Stimulated activated CD4-positive, alpha-beta T cell treated with anti-CD3 and anti-CD28 coated beads, Interleukin-1b, Interleukin-23, amount 100 ng/mL, for 4 hours (primary cell): Measurements from ENCODE around the gene DNAJC27.
"Not testable (repeated sequence)": the region's sequence is repeated elsewhere in the genome, so short reads cannot be mapped to it uniquely, and the experiment has no call there.

Experiments
- DNase-seq, 2 donors: peaks; one replicate each; pipeline ENCODE4 v3.0.0-alpha.2; 2020; ENCODE audit warnings: low read depth in 2 of 2

Gene DNAJC27

DNA sequence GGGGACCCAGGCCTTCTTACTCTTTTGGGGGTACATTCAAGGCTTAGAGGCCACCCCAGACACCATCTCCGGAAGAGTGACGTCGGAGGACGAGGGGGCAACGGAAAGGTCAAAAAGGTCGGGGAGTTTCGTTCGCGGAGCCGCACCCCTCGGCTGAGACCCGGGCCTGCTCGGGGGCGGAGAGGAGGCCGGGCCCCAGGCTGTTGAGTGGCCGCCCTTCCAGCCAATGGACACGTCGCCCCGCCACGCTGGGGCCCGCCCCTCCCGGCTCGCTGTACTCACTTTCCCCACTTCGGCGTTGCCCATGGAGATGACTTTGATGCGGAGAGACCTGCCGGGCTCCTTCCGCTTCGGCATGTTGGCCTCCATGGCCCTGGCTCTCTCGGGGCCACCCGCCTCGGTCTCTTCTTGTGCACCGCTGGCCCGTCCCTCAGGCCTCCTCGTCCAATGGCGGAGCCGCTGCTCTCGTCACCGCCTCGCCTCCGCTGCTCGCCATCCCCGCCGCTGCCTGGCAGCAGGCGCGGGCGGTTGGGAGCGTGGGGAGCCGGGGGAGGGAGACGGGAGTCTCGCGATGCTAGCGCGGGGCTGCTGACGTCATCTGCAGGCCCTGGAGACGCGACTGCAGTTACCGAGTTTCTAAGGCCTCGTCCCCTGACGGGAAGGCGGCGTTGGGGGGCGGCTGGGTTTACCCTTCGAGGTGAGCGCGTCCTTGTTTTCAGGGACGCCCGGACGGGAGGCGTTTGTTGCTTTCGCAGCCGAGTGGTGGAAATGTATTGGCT lies at the start of gene DNAJC27:
Gene DNAJC27 (minus strand): TSS at position 420 of the 779 bp plus-strand sequence. CDS start 51 bp downstream, at position 369.
- DNase-seq, result peak; percentile 95 to 96

DNA sequence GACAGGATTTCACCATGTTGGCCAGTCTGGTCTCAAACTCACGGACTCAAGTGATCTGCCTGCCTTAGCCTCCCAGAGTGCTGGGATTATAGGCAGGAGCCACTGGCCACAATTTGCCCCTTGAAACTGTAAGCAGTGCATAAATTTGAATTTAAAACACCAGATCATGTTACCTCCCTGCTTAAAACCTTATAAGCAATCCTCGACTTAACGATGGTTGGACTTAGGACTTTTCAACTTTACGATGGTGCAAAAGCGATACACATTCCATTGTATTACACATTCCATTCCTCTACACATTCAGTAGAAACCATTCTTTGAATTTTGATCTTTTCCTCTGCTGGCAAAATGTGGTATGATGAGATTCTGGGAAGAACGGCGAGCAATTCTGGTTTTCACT lies 46.9 kb upstream of the DNAJC27 start:
- no peak for DNase-seq

DNA sequence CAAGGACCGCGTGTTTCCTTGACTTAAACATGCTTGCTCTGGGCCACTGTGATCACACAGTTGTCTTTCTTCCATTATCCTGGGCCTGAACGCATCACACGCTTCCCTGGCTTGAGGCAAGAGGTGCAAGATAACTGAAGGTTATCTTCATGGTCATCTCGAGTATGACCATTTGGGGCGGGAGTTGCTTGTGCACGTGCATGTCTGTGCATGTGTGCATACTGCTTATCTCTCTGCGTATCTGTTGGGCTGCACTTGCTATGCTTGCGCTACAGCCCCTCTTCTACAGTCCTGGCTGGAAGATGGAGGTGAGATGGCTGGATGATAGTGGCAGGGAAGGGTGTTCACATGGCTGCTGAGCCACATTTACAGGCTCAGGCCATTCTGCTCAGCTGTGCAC lies 42.9 kb upstream of the DNAJC27 start:
- DNase-seq, result no peak

DNA sequence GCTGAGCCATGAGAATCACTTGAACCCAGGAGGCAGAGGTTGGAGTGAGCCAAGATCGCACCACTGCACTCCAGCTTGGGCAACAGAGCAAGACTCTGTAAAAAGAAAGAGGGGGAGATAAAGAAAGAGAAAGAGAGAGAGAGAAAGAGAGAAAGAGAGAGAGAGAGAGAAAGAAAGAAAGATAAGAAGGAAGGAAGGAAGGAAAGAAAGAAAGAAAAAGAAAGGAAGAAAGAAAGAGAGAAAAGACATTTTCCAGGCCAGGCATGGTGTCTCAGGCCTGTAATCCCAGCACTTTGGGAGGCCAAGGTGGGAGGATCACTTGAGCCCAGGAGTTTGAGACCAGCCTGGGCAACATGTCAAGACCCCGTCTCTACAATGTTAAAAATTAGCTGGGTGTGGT lies 39.6 kb upstream of the DNAJC27 start:
- not testable (repeated sequence) for DNase-seq

DNA sequence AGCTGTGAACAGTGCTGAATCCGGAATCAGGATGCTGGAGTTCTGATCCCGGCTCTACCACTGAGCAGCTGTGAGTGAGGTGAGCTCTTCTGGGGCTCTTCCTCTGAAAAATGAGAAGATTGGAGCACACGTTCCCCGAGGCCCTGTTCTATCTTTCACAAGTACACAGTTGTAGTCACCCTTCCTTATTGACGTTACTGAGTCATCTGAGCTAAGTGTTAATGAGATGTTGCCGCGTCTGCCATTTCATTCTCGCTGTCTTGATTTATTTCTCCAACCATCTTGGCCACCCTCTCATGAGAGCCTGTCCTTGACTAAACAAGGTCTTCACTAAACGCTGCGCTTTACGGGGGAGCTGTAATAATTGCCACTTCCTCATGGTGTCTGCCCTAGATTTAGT lies 38.2 kb upstream of the DNAJC27 start:
- DNase-seq, result no peak

DNA sequence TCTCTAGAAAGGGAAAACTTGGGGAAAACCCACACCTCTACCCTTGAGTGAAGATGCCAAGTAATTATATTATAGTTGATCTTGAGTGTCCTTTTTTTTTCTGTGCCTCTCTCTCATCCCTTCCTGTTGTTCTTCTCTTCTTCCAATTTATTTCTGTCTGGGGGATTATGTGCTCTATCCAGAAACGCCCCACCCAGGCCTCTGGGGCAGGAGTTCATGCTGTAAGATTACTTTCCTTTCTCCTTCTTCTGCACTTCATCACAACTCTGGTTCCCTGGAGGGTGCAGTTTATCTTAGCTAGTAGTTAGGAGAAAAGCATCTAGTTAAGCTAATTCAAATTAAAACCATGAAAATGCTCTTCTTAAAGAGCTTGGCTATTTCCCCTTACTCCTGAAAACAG lies 30.3 kb upstream of the DNAJC27 start:
- no peak for DNase-seq

DNA sequence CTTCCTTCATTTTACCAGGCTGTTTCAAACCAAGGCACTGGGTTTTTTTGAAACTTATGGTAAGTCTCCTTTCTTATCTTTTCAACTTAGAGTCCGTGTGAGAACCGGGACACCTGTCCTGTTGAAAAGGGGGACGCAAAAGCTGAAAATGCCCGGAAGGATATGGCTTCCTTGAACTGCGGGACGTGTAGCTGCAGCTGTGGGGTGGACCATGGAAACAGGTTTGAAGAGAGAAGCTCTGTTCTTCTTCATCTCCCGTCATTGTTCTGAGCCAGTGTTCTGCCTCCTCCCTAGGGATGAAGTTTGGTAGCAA lies 29.5 kb upstream of the DNAJC27 start:
- no peak for DNase-seq

DNA sequence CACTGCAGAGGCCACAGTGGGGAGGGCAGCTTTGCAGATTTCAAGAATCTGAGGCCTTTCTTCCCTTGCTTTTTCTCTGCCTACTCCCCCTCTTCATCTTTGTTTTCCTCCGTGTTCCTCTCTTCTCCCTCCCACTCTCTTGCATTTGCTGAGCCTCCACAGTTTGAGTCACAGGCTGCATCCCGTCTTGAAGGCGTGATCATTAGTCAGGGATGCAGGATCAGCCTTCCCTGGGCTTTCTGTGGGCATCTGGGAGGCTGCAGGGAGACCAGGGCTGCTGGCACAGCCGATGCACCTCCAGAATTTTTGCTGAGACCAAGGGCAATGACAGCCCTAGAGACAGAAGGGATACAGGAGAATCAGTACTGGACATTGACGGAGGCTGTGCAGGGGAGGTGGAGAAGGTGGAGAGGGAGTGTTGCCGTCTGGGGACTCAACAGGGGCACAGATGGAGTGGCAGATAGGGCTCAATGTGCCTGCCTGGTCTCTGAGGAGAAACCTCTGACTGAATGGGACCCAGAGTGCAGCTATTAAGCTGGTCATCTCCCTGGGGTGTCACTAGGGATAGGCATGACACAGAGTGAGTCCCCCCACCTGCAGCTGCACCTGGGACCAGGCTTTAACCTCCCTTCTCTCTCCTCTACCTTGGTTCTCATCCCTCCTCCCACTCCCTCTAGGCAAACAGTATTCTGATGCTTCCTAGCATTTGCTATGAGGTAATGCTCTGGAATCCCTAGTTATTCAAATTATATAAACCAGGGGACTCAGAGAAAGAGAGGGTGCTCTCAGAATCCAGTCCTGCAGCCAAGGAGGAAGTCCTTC lies 29.0 kb upstream of the DNAJC27 start:
- DNase-seq, result no peak

DNA sequence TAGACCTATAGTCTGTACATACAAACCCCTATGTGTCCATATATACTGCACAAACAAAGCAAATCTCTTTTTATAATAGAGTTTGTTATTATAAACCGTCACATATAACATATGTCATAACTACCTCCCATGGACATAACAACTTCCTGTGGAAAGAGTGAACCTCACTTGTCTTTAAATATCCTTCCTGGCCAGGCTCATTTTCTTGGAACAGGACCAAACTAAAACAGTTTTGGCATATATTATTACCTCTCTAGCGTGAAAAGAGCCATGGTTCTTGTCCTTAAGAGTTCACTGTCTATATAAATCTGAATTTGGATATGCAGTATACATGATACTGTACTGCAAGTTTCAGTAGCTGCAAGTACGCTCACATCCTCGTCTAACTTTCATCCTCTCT lies 28.3 kb upstream of the DNAJC27 start:
- DNase-seq, result no peak

DNA sequence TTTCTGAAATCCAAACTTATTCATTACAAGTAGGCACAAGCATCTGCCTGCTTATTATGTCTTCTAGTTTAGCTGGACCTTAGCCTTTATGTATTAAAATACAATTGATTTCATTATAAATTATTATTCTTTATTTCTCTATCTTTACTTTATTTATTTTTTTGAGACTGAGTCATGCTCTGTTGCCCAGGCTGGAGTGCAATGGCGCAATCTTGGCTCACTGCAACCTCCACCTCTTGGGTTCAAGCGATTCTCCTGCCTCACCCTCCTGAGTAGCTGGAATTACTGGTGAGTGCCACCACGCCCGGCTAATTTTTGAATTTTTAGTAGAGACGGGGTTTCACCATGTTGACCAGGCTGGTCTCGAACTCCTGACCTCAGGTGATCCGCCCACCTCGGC lies 27.3 kb upstream of the DNAJC27 start:
- DNase-seq, result not testable (repeated sequence)

DNA sequence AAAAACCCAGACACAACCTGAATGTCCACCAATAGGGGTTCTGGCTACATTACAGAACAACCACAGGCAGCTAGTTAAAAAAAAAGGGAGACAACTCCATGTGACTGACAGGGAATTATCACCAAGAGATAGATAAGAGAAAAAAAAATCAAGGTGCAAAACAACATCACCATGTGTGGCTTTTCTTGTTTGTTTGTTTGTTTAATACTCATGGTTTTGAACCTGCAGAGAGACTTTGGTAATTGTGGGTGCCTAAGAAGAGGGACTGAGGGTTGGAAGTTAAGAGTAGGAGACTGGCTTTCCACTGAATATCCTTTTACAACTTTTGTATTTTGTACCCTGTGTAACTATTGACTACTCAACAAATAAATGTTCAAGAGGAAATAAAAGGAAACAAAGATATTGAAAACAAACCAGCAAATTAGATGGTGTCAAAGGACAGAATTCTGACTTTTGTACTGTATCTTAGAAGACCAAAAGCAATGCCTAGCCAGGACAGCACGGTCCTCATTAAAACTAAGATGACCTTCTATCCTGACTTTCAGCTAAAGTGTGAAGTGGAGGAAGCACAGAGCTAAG lies 22.5 kb upstream of the DNAJC27 start:
- DNase-seq, result no peak

DNA sequence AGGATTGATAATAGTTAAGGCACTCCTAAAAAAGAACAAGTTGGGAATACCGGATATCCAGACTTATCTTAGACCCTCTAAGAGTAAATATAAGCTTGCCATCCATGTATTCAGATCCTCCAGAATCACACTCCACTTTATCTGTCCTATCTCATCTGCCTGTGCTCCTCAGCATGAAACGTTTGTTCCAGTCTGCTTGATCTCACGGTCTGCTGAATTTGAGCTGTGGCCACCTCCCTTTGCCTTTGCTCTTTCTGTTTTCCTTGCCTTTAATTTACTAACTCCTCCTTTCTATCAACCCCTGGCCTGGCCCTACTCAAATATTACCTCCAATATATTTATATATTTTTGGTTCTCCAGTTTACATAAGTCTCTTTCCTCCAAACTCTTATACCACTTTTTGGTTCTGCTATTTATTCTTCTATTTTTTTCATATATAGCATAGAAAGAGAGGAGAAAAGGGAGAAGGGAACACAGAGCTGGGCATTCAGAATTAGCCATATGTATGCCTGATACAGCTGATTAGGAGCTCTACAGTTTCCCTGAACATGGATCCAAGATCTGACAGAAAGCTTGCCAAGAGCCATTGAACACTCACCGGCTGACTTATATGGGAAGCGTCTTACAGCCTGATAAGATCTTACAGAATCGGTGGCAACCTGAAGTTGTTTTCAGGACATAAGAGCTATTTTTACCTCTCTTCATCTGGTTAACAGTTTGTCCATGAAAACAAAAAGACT lies 21.8 kb upstream of the DNAJC27 start:
- no peak for DNase-seq

DNA sequence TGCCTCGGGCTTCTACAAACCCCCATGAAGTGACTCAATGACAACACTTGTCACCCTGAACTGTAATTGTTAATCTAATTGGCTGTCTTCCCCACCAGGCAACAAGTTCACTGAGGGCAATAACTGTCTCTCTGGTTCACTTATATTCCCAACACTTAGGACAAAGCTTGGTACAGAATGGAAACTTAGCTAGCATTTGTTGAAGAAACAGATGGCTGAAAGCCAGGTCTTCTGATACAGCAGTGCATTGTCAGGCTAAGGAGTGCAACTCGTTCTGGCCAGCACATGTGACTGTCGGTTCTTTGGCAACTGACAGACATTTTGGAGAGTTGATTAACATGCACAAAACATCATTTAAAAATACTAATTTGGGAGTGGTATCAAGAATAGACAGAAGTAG lies 14.6 kb upstream of the DNAJC27 start:
- no peak for DNase-seq

DNA sequence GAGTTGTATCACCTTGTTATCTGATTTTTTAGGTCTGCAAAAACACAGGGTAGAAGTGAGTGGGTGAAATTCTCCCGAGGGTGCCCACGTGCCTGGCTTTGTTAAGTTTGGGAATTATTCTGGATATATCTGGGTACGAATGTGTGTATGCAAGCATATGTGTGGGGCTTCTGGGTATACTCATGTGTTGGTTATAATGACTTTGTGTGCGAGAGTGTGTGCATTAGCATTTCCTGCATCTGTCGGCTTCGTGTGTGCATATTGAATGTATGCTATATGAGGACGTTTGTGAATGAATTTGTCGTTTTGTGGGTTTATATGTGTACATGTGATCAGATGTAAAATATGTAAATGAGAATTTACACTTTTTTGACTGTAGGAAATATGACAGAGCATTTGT lies 13.8 kb upstream of the DNAJC27 start:
- DNase-seq, result no peak

DNA sequence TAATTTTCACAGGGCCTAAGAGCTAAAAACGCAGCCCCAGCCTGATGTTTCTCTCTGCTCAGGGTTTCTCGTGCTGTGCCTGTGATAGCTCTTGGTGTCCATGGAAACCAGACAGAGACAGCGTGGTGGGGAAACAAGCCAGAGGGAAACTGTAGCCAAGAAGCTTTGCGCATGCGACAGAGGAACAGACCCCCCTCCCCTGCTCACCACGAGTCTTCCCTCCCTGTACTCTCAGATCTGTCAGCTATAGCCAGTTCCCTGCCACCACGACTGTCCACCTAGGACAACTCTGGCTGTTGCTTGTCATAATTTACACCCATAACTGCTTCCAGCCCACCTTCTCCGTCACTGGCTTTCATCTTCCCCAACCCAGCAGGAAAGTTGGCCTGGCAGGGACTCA lies 13.2 kb upstream of the DNAJC27 start:
- no peak for DNase-seq

DNA sequence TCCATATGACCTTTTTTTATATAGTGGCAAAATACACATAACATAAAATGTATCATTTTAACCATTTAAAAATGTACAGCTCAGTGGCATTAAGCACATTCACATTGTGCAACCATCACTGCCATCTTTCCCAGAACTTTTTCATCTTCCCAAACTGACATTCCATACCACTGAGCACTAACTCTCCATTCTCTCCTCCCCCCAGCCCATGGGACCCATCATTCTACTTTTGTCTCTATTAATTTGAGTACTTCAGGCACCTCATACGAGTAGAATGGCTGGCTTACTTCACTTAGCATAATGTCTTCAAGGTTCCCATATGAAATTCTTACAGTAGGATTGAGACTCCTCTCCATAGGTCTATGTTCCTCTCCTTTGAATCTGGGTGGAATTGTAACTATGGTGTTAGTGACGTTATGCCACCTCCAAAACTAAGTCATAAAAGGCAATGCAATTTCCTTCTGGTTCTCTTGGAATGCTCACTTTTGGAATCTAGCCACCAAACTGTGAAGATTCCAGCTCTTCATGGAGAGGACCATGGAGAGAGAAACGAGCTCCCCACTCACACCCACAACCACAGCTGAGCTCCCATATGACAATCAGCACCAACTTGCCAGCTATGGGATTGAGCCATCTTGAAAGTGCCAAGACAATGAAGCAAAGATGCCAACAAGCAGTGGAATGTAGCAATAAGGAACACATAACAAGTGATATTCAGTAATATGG lies 9.8 kb upstream of the DNAJC27 start:
- DNase-seq, result no peak

DNA sequence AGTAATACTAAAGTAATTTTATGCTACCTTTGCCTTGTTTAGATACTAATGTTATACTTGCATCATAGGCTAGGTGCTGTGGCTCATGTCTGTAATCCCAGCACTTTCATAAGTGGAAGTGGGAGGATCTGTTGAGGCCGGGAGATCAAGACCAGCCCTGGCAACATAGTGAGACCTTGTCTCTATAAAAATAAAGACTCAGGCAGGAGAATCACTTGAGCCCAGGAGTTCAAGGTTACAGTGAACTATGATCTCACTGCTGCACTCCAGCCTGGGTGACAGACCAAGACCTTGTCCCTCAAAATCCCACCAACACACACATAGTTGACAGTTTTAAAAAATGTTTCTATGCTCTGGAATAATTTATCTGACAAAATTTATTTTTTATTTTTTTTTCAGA lies 6.9 kb upstream of the DNAJC27 start:
- DNase-seq, result no peak

DNA sequence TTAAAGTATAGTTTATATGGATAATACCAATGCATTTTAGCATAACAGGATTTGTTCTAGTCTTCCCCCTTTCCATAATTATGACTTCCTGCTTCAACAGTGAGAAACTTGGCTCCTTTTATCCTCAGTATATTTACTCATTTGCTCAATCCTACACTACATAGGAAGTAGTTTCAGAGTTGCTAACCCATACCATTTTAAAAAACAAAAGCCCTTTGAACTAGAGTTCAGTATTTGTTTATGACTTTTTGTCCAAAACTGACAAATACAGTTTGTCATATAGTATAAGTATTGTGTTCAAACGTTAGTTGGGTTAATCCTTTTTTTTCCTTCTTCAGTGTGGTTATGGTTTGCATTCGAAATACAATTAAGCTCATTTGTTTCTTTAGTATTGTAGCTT lies 5.9 kb upstream of the DNAJC27 start:
- DNase-seq, result no peak

DNA sequence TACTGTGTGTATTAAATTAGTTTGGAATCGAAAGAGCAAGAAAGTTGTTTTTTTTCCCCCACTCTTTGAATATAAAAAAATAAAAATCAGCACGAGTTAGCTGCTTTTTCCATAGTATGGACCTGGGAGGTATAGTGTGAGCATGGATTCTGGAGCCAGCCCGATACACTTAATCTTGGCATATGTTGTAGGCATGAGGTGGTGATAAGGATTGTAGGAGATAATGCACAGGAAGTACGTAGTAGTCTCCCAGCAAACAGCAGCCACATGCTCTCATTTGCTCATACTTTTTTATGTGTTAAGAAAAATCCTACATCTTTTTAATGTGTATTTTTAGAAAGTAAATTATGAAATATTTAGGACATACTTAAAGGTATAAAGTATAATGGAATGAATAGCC lies 2.1 kb upstream of the DNAJC27 start:
- DNase-seq, result no peak

DNA sequence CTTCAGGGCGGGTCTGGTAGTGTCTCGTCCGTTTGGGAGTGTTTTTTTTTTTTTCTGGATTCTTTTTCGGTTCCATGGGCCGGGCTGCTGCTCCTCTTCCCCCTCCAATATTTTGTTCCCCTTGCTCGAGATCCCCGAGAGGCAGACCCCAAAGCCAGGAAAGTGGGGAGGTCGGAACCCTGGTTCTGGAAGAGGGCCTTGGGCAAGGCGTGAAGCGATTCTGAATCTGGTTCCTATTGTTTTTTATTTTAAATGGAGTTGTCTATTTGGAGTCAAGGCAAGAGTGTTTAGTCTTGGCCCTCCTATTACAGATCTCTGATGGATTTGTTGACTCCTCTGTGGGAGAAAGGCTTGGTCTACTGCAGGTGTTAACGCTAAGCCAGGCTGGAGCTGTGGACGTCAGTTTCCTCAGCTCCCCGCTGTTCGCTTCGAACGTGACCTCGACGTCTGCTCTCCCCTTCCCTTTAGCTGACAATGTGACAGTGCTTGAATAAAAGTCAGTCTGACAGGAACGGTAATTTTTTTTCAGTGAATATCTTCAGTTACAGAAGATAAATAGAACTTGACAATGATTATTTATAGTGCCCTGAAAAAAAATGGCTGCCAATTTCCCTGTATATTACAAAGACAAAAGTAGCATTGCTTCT lies 683 bp upstream of the DNAJC27 start:
- DNase-seq, result peak; percentile 11 to 12

DNA sequence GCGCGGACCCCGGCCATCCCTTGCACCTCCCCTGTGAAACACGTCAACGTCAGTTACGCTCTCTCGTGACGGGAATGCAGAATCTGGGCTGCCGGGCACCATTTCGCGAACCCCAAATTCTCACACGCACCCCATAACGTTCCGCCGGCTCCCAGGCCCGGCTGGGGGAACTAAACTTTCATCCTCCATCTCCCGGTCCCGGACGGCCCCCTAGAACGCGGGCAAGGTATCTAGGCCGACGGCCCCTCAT lies 544 bp downstream of the DNAJC27 start:
- no peak for DNase-seq
